GM18520 (cell line): ENCODE data around the gene HSD17B13.
"Not testable (repeated sequence)": the region's sequence is repeated elsewhere in the genome, so short reads cannot be mapped to it uniquely, and the experiment has no call there.

ENCODE experiments used
- ATAC-seq: cut with Tn5 transposase; IDR thresholded peaks from one replicate; pipeline ENCODE4 v1.9.1; 2021; ENCODE audit not compliant: unreplicated experiment

The HSD17B13 gene

GRCh38 chr4:87317527-87317926 lies 5.2 kb downstream of the HSD17B13 start:
- ATAC-seq = no peak

GRCh38 chr4:87316961-87317360 lies 5.7 kb downstream of the HSD17B13 start:
- no peak for ATAC-seq

GRCh38 chr4:87315000-87315399 lies 7.7 kb downstream of the HSD17B13 start:
- not testable (repeated sequence) for ATAC-seq

DNA sequence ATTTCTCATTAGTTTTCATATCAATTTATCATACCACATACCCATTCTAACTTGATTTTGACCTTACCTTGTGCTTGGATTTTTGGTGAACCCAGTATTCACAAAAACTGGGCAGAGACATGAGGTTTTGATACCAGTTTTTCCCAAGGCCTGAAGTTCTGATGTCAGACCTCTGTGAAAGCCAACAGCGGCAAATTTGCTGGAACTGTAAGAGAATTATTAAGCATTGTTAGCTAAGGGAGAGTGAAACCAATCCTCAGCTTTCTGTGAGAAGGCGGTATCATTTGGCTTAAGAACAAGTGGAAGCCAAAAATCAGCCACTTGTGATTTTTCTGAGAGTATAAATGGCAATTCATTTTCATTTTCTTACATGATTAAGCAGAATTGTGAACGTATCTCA lies 8.9 kb downstream of the HSD17B13 start:
- no peak for ATAC-seq

GRCh38 chr4:87311684-87312083 lies 11.0 kb downstream of the HSD17B13 start:
- ATAC-seq = no peak

DNA sequence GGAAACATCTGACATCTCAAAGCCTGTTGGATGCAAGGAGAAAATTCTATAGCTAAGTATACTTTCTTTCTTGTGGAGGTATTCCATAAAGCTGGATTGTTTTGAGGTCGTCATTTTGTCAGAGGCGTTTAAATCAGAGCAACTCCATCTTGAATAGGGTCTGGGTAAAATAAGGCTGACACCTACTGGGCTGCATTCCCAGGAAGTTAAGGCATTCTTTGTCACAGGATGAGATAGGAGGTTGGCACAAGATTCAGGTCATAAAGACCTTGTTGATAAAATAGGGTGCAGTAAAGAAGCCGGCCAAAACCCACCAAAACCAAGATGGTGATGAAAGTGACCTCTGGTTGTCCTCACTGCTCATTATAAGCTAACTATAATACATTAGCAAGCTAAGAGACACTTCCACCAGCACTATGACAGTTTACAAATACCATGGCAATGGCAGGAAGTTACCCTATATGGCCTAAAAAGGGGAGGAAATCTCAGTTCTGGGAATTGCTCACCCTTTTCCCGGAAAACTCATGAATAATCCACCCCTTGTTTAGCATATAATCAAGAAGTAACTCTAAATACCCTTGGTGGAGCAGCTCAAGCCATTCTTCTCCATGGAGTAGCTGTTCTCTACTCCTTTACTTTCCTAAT lies 11.9 kb downstream of the HSD17B13 start:
- ATAC-seq = no peak

DNA sequence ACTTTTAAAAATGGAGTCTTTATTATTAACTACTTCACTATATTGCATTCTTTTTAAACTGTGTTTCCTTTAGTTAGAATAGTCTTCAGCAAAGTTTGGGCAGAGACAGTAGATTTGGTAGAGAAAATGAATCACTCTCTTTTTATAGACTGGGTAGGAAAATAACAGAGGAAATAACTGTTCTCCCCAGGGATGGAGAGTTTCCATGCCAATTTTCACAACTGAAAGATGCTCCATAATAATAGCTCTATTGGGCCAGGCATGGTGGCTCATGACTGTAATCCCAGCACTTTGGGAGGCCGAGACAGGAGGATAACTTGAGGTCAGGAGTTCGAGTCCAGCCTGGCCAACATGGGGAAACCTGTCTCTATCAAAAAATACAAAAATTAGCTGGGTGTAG lies 13.1 kb downstream of the HSD17B13 start:
- ATAC-seq = no peak

GRCh38 chr4:87306056-87306455 lies 16.6 kb downstream of the HSD17B13 start:
- peak; percentile 75 for ATAC-seq

DNA sequence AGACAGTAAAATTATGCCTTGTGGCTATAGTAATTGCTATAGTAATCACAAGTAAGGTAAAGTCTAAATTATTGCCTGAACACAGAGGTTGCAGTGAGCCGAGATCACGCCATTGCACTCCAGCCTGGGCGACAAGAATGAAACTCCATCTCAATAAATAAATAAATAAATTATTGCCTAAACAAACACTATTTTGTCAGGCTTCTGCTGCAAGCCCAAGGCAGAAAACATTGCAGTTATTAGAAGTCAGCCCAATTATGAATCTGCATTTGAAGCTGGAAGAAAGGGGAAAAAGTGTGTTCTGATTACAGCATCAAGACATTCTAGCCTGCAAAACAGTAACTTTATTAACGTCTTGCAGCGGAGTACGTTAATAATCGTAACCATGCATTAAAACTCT lies 17.1 kb downstream of the HSD17B13 start:
- no peak for ATAC-seq

DNA sequence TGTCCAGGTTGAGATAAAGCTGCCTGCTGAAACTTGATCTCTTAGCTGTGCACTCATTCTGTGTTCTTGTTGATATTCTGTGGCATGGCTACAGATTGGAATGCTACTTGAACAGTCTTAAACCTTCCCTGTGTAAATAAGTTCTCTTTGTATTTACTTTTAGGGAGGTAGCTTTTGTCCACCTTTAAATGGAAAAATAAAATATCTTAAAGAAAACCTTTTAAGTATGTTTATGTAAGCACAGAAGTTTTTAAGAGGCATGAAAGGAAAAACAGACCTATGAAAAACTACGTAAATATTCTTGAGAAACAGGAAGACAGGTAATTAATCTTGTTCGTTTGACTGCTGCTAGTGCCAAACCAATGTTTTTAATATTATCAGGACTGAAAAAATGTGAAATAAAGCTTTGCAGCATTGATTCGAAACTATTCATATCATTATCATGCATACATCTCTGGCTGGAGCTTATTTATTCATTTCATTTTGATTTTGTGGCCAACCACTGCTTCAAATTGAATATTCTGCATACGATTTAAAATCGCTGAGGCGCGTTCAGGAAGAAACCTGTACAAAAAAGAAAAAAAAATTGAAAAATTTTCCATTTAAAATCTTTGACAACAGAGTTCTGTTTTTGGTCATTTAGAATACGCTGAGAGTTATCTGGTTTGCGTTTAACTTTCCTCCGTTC lies 17.8 kb downstream of the HSD17B13 start:
- no peak for ATAC-seq

GRCh38 chr4:87299898-87300297 lies 22.8 kb downstream of the HSD17B13 start:
- ATAC-seq = no peak

GRCh38 chr4:87298362-87298761 lies 24.3 kb downstream of the HSD17B13 start:
- ATAC-seq = no peak

DNA sequence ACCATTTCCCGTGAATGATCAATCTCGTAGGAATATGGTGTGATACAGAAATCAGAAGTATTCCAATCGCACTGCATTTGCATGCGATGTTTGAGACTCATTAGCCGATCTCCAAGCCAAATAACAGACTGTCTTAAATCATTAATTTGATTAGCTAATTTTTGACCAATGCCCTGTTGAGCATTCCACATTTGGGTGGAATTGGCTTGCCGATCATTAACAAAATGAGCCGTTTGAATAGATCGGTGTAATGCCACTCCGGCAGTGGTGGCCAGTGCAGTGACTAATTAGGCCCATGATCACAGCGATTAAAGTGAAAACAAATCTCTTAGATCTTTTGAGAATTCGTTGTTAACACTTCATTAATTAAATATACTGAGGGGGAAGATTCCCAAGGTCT lies 27.8 kb downstream of the HSD17B13 start:
- not testable (repeated sequence) for ATAC-seq

- ATAC-seq = not testable (repeated sequence)
These were observed 28.8 kb downstream of the HSD17B13 start for GRCh38 chr4:87293889-87294288.

- no peak for ATAC-seq
These were observed 35.7 kb downstream of the HSD17B13 start for GRCh38 chr4:87286970-87287369.

DNA sequence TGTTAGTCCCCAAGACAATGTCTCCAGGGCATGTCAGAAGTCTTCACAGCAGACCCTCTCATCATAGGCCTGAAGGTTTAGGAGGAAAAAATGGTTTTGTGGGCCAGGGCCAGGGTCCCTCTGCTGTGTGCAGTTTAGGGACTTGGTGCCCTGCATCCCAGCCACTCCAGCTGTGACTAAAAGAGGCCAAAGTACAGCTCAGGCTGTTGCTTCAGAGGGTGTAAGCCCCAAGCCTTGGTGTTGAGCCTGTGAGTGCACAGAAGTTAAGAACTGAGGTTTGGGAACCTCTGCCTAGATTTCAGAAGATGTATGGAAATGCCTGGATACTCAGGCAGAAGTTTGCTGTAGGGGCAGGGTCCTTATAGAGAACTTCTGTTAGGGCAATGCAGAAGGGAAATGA lies 38.4 kb downstream of the HSD17B13 start:
- not testable (repeated sequence) for ATAC-seq

DNA sequence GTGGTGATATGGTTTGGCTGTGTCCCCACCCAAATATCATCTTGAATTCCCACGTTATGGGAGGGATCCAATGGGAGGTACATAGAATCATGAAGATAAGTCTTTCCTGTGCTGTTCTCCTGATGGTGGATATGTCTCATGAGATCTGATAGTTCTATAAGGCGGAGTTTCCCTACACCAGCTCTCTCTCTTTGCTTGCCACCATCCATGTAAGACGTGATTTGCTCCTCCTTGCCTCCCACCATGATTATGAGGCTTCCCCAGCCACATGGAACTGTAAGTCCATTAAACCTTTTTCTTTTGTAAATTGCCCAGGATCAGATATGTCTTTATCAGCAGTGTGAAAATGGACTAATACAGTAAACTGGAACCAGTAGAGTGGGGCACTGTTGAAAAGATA lies 39.5 kb downstream of the HSD17B13 start:
- no peak for ATAC-seq

GRCh38 chr4:87281603-87282002 lies 41.1 kb downstream of the HSD17B13 start:
- no peak for ATAC-seq

DNA sequence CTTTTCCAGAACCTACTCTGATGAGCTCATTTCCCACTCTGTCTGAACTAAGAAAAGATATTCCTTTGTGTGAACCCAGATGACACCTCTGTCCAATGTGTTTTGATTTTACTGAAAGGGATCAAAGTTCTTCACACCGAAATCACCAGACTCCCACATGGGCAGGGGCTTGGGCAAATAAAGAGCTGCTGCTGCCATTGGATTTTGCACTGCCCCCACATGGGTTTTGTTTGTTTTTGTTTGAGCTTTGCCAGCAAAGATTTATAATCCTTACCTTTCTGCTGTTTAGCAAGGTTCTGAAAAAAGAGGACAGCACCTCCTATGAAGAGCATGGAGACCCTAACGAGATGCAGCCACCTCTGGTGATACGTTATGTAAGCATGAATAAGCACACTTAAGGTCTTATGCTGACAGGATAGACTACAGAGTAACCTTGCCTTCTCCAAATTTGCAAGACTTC lies 44.3 kb downstream of the HSD17B13 start:
- ATAC-seq = no peak

DNA sequence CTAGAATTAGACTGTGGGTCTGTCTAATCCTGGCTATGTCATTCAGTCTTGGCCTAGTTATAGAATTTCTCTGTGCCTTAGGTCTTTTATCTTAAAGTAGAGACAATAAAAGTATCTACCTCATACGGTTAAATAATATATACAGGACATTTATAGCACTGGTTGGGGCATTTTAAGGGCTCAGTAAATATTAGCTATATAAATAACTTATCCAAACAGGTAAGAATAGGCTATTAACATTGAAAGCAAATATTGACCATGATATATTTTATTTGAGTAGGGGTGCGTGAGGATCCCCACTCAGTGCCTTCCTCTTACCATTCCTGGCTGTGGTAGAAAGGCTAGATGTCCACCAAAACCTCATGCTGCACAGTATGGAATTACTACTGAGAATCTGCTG lies 47.4 kb downstream of the HSD17B13 start:
- ATAC-seq = no peak

DNA sequence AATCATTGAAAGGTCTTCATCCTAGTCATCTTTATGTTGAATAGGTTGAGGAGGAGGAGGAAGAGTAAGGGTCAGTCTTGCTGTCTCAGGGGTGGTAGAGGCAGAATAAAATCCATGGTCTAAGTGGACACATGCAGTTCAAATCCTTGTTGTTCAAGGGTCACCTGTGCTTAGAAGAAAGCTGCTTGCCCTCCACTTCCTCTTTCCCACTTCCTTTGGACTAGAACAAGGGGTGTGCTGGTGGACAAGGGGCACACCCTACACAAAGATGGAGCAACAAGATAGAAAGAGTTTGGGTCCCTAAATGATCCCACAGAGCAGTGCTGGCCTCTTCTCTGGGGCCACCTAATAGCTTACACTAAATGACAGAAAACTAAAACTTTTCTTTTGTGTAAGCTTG lies 47.9 kb downstream of the HSD17B13 start:
- ATAC-seq = no peak

GRCh38 chr4:87274327-87274726 lies 48.4 kb downstream of the HSD17B13 start:
- ATAC-seq = no peak

GRCh38 chr4:87270825-87271224 lies 51.9 kb downstream of the HSD17B13 start:
- no peak for ATAC-seq
